HG03354 (cell line): ENCODE results near the gene CAMK2A.

Experiments used
- ATAC-seq: cut with Tn5 transposase; IDR thresholded peaks from one replicate; pipeline ENCODE4 v1.9.1; 2021; ENCODE audit warnings: mild to moderate bottlenecking; ENCODE audit not compliant: unreplicated experiment, poor library complexity, severe bottlenecking

CAMK2A gene

DNA sequence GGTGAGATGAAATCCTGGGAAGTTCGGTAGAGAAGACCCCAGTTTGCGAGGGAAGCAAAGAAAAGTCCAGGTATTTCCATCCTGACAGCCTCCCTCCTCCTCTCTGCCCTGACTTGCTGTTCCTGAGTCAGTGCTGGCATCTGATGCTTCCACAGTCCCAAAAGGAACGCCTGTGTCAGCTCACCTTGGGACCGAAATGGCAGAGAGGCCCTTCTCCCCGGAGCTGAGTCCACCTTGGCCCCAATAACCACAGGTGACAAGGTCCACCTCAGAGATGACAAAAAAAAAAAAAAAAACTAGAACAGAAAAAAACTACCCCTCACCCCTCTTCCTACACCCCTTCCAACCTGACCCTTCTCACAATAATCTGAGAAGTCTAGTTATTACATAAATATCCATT lies 68.1 kb downstream of the CAMK2A start:
- ATAC-seq, result no peak

DNA sequence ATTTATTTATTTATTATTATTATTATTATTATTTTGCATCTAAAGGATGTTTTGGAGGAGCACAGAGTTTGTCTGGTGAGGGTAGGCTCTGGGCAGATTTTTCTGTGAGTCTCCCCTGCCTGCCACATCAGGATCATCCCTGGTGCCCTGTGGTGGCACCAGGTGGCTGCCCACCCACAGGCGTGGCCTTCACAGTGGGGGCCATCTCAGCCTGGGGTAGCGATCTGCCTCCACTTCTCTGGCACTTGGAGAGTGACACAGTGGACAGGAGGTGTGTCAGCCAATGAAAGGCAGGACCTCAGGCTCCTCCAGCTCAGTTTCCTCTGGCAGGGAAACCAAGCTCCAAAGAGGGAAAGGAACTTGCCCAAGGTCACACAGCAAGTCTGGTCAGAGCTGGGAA lies 69.7 kb downstream of the CAMK2A start:
- no peak for ATAC-seq

DNA sequence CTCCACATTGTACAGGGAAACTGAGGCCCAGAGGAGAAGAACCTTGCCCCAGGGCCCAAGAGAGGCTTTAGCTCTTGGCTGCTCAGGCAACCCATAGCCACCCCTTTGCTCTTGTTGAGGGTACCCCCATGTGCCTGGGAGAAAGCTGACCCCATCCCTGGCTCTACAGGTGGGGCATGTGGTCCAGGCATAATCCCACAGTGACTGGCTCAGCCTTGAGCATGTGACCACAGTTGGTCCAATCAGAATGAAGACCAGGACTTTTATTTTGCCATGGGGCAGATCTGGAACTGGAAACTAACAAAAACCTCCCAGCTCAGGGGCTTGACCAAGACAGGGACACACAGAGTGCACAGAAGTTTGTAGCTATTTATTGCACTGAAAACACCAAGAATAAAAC lies 70.4 kb downstream of the CAMK2A start:
- no peak for ATAC-seq

DNA sequence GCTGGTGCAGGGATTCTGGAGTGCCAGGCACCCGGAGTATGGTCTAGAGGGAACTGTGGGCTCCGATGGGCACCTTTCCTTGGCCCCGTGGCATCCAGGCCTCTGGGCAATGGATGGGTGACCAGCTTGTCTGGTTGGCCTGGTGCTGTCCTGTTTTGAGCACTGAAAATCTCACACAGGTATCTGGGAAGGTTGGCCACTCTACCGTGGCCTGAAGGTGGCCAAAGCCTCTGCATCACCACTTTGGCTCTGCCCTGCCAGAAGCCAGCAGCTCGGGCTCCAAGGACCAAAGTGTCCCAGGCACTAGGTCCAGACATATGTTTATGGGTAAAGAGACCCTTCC lies 70.9 kb downstream of the CAMK2A start:
- no peak for ATAC-seq

DNA sequence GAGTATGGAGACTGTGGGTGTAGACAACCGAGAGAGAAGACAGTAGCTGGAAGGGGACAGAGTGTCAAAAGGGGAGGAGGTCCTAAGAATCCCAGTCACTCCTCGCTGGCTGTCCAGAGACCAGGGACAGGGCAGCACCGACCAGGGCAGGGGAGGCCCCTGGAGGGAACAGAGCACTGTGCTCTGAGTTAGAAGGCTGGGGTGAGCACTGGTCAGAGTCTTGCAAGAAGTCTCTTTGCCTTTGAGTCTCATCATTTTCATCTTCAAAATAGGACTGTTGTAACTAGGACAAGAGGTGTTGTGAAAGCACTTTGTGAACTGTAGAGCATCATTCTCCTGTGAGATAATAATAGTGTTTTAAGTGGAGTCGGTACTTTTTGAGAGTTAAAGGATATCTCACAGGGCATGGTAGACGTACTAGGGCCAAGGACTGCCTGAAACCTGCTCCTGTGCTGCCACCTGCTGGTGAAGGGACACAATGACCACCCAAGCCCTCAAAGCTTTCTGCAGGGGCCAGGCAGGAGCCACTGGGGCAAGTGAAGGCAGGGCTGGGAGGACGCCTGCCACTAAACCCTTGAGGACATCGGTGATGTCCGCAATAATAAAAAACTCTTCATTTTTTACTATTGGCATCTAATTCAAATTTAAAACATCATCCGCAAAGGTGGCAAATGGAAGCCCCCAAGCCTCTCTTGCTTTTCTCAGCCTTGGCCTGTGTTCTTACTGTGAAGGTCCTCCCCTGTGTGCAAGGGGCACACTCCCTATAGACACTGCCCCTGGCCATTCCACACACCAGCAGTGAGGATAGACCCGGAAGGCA lies 71.5 kb downstream of the CAMK2A start:
- peak; percentile 94 for ATAC-seq

DNA sequence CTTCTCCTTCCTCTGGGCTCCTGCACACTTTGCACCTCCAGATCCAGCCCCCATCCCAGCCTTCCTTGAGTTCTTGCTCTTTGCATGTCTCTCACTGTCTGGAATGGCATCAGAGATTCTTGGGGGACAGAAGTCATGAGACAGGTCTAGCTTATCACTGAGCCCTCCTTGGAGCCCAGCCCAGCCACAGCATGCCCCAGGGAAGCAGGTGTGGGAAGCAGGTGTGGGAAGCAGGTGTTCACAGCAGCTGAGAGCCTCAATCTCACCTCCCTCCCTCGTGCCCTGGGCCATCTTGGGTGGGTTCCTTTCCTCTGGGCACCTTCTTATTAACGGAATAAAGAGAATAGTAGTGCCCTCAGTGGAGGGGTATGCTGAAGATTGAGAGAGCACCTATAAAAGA lies 72.5 kb downstream of the CAMK2A start:
- no peak for ATAC-seq

DNA sequence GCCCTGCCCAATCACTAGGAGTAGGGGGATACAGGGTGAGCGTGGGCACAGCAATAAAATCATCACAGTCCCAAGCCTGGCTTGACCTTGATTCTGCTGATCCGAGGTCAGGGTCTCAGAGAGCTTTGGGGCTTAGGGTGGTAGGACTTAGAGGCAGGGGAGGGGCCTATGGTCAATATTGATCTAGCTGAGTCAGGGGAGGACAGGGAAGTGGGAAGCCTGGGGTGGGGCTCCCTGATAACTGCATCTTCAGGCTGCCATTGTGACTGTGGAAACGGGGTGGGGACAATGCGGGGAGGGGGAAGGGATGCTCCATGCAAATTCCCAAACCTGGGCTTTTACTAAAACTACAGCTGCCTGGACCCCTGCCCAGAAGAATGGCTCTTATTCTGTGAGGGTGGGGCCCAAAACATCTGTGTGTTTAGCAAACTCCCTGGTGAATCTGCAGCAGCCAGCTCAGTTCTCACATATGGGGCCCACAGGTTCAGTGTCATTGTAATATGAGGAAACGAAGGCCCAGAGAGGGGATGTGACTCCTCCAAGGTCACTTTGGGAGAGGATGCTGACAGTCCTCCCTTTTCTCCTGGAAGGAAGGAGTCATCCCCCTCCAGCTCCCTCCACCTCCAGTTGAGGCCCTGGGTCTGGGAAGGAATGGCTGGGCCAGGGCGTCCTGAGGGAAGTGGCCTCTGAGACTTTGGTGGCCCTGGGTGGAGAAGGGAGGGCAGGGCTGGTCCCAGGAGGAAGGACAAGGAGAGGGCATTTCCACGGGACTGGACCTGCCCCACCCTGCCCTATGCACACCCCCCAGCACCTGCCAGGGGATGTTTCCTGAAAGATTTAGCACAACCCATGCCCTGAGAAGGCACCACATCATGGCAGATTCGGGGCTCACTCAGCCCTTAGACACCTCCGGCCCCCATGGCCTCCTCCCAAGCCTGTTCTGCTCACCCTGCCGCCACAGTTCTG lies 73.3 kb downstream of the CAMK2A start:
- ATAC-seq, result no peak

DNA sequence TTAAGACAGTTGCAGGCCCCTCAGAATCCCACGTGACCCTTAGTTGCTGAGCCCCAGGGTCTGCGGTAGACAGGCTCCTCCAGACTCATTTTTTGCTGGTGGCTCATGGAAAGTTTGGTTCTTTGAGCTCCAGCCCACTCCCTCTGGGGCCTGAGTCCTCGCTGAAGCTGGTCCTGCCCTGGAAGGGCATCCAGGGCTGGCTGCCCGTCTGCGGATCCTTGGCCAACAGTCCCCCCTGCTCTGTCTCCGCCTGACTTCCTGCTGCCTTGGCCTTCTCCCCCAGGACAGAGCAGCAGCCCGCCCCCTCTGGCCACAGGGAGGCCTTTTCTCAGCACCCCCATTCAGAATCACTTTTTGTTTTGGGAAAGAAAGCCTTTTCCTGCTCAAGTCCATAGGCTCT lies 75.3 kb downstream of the CAMK2A start:
- no peak for ATAC-seq

DNA sequence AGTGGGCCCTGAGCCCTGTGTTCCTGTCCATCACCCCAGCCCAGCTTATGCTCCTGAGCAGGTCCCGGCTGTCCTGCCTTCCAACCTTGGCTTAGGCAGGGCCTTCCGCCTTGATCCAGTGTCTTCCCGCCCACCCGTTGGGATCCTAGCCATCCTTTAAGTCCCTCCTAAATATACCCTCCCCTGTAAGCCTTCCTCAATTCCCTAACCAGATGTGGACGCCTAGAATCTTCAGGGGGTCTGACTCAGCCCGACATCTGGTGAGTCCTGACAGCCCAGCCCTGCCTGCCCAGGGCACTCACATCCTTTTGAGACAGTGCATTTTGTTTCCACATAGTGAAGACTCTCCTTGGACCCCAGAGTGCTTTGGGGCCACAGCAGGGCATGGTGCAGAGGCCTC lies 76.0 kb downstream of the CAMK2A start:
- ATAC-seq, result no peak

DNA sequence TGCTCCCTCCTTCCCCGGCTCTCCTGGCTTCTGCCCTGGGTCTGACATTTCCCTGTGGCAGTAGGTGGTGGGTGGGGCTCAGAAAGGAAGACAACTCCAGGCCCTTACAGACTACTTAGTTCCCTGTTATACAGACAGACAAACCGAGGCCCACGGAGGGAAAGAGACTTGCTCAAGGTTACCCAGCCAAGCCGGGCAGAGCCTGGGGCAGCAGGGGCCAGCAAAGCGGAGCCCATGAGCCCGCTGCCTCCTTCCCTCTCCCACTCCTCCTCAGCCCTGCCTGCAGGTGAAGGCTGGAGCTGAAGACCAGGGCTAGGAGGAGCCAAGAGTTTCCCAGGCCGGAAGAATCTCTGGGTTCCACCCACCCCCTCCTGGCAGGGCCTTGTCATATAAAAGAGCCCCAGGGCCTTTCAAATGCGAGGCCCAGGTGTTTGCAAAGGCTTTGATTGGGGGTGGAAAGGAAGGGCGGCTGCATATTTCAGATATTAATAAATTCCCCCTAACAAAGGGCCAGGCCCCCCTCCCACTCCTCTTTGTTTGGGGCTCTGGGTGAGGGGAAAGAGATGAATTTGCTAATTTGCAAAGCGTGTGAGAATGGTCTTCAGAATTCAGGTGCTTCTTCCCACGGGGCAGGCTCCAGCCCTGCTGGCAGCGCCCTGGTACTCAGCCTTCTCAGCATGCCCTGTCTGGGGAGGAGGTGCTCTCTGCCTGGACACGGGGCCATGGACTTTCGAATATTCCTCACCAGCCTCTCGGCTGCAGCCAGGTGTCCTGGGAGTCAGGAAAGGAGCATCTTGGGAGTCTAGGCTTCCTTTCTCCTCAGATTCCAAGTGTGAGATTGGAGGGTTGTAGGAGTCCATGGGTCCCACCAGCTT lies 78.2 kb downstream of the CAMK2A start:
- no peak for ATAC-seq

DNA sequence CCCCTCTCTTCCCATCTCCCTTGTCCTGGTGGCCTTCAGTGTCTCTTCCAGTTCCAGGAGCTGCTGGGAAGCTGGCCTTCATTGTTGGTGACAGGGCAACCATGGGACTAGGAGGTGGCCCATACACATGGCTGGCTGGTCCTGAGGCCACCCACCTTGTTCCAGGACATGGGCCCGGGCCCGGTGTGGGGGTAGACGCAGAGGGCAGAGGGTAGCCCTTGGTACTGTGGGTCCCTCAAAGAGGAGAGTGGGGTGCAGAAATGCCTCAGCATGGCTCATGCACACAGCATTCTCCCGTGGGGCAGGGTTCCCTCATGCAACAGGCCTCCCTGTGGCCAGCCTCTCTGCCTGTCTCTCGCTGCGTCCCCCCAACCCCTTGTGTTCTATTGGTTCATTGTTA lies 78.9 kb downstream of the CAMK2A start:
- no peak for ATAC-seq

DNA sequence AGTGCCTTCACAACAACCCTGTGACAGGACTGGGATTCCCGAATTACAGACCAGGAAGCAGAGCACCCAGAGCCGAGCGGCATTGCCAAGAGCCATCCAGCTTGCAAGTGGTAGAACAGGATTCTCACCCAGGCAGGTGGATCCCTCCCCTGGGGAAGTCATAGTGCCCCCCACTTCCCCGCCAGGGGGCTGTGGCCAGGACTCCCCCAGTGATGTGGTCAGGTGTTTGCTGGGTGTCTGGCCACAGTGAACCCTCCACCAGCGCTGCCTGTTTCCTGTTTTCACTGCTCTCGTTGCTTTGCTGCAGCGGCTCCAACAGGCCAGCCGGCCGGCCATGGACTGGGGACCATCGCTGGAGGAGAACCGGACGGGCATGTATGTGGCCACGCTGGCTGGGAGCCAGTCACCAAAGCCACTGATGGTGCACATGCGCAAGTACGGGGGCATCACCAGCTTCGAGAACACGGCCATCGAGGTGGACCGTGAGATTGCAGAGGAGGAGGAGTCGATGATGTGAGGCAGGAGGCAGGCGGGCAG lies 80.4 kb downstream of the CAMK2A start:
- ATAC-seq, result no peak

DNA sequence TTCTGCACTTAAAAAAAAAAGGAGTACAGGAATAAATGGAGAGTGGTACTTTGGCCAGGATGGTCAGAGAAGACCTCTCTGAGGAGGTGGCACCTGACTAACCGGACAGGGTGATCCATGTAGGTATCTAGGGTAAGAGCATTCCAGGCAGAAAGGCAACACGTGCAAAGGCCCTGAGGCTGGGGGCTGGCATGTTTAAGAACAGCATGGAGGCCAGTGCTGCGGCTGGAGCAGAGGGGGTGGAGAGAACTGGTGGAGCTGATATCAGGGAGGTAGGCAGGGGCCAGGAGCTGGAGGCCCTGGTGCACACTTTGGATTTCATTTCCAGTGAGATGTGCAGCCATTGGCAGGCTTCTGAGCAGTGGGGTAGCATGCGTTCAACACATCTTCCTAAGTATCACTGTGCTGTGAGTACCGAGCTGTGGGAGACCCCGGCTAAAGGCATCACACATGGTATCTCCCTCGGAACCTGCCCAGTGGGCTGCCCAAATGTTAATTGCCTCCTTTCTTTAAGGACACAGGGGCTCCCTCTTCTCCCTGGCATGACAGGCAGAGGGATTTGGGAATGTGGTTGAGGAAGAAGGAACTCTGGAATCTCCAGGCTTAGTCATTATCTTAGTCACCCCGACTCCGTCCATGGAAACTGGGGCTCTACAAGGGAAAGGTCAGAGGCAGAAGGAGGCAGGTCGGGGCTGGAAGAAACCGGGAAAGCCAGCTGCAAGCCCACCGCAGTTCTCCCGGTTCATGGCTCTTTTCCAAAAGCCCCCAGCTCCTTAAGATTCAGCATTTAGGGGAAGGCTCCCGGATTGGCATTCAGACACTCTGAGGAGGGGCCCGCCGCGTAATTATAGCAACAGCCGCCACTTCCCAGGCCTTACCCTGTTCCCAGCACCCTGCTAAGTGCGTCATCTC lies 81.1 kb downstream of the CAMK2A start:
- no peak for ATAC-seq

DNA sequence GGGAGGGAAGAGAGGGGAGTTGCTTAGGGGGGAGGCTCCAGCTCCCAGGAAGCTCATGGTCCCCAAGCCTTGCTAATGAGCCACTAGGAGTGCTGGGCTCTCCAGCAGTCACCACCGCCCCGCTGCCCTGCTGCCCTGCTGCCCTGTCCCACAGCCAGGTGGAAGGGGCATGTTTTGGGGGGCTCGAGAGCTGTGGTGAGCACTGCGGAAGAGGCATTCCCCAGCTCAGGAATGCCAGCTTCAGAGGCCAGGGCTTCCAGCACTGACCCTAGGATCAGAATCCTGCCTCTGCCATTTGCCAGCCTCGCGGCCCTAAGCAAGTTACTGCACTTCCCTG lies 82.8 kb downstream of the CAMK2A start:
- no peak for ATAC-seq

DNA sequence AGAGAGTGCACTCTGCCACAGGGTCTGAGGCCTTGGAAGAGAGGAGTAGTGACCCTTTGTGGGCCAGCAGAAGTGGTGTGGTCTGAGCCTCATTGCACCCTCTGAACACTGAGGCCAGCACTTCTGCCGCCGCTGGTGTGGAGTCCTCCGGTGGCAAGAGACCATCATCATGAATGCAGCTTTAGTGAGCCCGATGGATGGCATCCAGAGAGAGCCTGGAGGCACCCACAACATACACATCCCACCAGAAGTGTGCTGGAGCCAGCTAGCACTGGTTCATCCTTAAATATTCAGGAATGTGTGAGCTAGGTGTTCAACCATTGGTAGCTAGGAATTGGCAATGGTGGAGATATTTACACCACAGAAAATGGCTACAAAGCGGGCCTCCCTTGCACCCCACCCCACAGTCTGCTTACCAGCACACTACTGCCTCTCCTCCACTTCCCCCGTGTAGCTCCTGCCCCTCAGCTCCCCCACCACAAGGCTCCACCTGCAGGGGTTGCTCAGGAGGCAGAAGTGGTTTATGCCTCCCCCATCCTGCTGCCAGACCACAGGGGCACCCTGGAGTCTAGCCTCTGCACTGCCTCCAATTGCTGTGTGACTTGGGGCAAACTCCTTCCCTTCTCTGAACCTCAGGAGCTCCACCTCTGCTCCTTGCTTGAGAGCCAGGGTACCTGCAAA lies 83.3 kb downstream of the CAMK2A start:
- ATAC-seq, result no peak

DNA sequence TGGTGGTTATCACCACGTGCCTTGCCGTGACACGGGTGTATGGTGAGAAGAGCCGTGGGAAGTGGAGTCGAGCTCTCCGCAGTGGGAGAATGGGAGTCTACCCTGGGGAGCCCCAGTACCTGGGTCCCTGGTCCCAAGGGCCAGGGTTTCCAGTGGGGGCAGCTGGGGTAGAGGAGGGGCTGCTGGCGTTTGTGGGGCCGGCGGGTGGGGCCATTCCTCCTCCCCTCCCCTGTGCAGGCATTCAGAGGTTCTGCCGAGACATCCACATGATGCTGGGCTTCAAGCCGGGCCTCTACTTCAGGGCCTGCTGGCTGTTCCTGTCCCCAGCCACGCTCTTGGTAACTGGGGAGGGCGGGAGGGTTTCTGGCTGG lies 85.0 kb downstream of the CAMK2A start:
- no peak for ATAC-seq

DNA sequence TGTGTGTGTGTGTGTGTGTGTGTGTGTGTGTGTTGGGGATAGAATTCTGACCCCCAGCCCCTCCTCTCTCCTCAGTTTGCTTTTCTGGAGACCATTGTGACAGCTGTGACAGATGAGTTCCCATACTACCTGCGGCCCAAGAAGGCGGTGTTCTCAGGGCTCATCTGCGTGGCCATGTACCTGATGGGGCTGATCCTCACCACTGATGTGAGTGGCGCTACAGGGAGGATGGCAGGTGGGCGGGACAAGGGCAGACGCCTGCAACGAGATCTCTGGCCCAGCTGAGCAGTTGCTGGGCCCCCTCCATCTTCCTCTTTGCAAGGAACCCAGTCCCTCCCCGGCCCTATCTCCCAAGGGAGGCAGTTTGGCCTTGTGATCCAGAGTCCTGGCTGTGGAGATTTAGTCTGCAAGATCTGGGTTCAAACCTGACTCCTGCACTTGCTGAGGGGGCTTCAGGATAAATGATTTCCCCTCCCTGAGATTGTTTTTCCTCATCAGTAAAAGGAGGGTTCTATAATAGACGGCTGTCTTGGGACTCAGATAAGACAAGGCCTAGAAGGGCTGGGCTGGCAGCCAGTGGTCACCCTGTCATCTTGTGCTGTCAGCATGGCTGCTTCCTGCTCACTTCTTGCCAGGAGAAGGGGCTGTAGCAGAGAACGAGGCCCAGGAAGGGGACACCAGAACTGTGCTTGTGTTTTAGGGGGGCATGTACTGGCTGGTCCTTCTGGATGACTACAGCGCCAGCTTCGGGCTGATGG lies 85.6 kb downstream of the CAMK2A start:
- no peak for ATAC-seq

DNA sequence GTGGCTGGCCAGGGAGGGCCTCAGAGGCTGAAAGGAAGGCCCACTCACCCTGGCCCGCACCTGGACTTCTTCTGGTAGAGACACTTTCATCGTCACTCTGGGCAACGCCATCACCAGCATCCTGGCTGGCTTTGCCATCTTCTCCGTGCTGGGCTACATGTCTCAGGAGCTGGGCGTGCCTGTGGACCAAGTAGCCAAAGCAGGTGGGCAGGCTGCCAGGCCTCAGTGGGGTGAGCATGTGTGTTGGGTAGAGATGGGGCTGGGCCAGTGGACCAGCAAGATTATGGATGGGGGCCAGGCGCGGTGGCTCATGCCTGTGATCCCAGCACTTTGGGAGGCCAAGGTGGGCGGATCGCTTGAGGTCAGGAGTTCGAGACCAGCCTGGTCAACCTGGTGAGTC lies 87.1 kb downstream of the CAMK2A start:
- no peak for ATAC-seq
